Choroid plexus epithelial cell (primary cell): ENCODE data around the gene ALAS2.

Experiments
- DNase-seq: peaks from one replicate; pipeline ENCODE4 v3.0.0-alpha.2; 2010; ENCODE audit warnings: low read depth
- H3K4me3 ChIP-seq: 2 replicates; pipeline ENCODE4 v1.5.1; 2011; ENCODE audit warnings: low read depth, mild to moderate bottlenecking, control low read depth, low read length, moderate library complexity
- CTCF ChIP-seq: conservative IDR thresholded peaks from 2 replicates; pipeline ENCODE4 v1.5.1; 2011; ENCODE audit warnings: low read depth, mild to moderate bottlenecking, control low read depth, inconsistent platforms, low read length, moderate library complexity

ALAS2 gene

GRCh38 chrX:55005256-55005655, 25.5 kb downstream of the ALAS2 start:
- no peak overlapping the region for H3K4me3 ChIP-seq
- no peak for DNase-seq
- TF ChIP-seq CTCF, result no peak

- TF ChIP-seq CTCF, result no peak
- DNase-seq, result no peak
- no peak overlapping the region for H3K4me3 ChIP-seq
These were observed 26.5 kb downstream of the ALAS2 start for GRCh38 chrX:55004231-55004630.

GRCh38 chrX:54999717-55000598, 30.8 kb downstream of the ALAS2 start, which contains the start of gene APEX2:
Gene APEX2, plus strand, starts transcription at chrX:55000363. Its CDS starts 60 bp downstream, at chrX:55000423.
- peak; percentile 93 for DNase-seq
- peak within 1 kb of the TSS; percentile 73 for H3K4me3 ChIP-seq
- TF ChIP-seq CTCF, result no peak

GRCh38 chrX:54995621-54996020, 35.2 kb downstream of the ALAS2 start:
- no peak overlapping the region for H3K4me3 ChIP-seq
- no peak for TF ChIP-seq CTCF
- DNase-seq, result no peak

- DNase-seq, result no peak
- no peak for TF ChIP-seq CTCF
- H3K4me3 ChIP-seq, result no peak overlapping the region
These were observed 36.0 kb downstream of the ALAS2 start for GRCh38 chrX:54994668-54995351.

GRCh38 chrX:54994099-54994498, 36.7 kb downstream of the ALAS2 start, which contains the start of gene PFKFB1:
Gene PFKFB1, minus strand, starts transcription at chrX:54994188. Its CDS starts 181 bp downstream, at chrX:54994007.
- DNase-seq, result no peak
- no peak for TF ChIP-seq CTCF
- H3K4me3 ChIP-seq, result no peak within 1 kb of the TSS
